H4 (cell line): ENCODE data around the gene APOA4. TPM values are rescaled to one million over a fixed set of nuclear protein-coding genes. Genes with fewer than 3 reads are reported as not detected.

Experiments used
- DNase-seq: peaks from one replicate; pipeline ENCODE4 v3.0.0-alpha.2; 2015; ENCODE audit warnings: low spot score
- total RNA-seq: library from RNA; depleted of rRNA; stranded (reverse); fragments of >200 nt; shearing (Covaris generic); gene quantifications from 2 replicates; pipeline ENCODE4 v1.2.3, GENCODE V29; 2014

The APOA4 gene
- total RNA-seq, 1 experiment from 2014 or later = not detected

- DNase-seq = no peak
Observed at GRCh38 chr11:116830184-116830912, 7.2 kb upstream of the APOA4 start.

- DNase-seq = no peak
Observed at GRCh38 chr11:116829525-116830183, 6.5 kb upstream of the APOA4 start, which contains the start of gene APOC3. APOC3 (plus strand) TSS chr11:116829907; CDS start chr11:116830583, 676 bp downstream.

DNA sequence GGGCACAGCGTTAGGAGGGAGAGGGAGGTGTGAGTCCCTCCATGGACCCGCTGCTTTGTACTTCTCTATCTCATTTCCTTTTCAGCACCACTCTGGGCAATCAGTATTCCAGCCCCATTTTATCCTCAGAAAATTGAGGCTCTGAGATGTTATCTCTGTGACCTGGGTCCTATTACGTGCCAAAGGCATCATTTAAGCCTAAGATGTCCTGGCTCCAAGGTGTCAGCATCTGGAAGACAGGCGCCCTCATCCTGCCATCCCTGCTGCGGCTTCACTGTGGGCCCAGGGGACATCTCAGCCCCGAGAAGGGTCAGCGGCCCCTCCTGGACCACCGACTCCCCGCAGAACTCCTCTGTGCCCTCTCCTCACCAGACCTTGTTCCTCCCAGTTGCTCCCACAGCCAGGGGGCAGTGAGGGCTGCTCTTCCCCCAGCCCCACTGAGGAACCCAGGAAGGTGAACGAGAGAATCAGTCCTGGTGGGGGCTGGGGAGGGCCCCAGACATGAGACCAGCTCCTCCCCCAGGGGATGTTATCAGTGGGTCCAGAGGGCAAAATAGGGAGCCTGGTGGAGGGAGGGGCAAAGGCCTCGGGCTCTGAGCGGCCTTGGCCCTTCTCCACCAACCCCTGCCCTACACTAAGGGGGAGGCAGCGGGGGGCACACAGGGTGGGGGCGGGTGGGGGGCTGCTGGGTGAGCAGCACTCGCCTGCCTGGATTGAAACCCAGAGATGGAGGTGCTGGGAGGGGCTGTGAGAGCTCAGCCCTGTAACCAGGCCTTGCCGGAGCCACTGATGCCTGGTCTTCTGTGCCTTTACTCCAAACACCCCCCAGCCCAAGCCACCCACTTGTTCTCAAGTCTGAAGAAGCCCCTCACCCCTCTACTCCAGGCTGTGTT lies 5.8 kb upstream of the APOA4 start:
- no peak for DNase-seq

- DNase-seq = no peak
Observed at GRCh38 chr11:116827461-116827860, 4.4 kb upstream of the APOA4 start.

DNA sequence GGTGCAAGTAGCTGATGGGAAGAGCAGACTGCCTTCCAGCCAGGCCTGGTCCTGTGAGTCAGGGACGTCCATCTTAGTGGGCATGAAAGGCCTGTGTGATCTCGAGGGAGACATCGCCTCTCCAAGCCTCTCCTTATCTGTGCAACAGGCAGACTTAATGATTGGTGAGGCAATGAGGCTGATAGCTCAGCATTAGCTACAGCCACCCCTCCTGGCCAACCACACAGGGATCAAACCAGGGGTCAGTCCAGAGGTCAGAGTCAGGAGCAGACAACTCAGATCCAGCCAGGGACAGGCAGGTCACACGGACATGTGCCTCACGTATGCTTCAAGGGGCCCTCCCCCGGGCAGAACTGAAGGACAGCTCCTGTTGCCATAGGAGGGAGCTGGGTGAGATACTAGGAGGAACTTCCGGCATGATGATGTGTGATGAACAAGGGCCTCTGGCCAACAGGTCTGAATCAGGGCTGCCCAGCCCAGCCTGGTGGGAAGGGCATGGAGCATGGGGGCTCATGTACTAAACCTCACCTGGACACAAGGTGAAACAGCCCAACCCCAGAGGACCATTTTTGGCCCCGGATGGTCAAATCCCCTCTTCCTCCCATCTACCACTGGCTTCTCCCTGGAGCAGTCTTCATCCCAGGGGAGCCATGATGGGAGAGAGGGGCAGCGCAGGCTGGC lies 3.8 kb upstream of the APOA4 start:
- no peak for DNase-seq

GRCh38 chr11:116825854-116826750 lies 3.0 kb upstream of the APOA4 start:
- no peak for DNase-seq

DNA sequence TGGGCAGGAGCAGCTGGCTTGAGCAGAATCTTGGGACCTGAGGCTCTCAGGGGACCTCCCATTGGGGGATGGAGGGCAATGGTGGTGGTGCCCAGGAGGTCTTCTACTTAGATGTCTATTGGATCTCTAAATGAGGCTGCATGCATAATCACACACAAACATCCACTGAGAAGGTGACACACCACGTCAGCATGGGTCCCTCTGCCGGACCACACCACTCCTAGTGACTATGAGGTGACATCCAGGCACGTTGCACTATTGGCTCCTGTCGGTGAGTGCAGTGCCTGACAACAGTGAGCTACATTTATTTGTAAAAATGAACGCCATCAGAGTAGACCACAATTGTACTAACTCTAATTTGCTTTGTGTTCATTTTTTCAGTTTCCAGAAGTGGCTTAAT lies 2.3 kb upstream of the APOA4 start:
- DNase-seq = no peak

DNA sequence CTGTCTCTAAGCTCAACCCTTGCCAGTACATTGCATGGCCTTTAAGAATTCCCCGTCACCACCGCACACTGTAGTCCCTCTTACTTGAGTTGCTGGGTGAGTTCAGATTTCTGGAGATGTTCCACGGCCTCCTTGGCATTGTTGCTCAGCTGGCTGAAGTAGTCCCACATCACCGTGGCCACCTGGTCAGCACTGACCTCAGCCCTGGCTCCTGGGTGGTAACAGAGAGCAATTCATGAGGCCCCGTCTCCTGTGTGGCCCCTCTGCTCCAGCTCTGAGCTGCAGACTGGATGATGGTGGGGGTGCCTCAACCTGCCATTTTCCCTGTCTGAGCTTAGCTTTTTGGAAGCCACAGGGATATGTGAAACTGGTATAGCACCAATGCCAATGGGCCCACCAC lies 529 bp downstream of the APOA4 start:
- no peak for DNase-seq

GRCh38 chr11:116821050-116821918 lies 1.8 kb downstream of the APOA4 start:
- DNase-seq = no peak

DNA sequence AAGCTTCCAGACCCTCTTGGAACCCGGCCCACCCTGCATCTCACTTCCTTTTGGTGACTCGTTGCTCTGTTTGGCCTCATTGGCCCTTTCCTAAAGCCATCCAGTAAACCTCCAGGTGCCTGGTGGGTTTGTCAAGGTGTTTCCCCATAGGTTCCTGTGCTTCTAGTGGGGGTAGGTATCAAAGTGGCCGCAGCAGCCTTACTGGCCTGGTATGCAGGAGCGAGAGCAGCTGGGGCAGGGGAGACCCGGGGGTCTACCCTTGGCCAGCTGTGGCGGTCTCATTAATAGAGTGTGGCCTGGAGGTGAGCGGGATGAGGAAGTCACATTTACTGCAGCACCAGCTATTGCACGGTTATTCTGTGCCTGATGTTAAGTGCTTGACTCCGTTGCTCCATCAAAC lies 4.1 kb downstream of the APOA4 start:
- DNase-seq = no peak

GRCh38 chr11:116814502-116814901 lies 8.6 kb downstream of the APOA4 start:
- no peak for DNase-seq

DNA sequence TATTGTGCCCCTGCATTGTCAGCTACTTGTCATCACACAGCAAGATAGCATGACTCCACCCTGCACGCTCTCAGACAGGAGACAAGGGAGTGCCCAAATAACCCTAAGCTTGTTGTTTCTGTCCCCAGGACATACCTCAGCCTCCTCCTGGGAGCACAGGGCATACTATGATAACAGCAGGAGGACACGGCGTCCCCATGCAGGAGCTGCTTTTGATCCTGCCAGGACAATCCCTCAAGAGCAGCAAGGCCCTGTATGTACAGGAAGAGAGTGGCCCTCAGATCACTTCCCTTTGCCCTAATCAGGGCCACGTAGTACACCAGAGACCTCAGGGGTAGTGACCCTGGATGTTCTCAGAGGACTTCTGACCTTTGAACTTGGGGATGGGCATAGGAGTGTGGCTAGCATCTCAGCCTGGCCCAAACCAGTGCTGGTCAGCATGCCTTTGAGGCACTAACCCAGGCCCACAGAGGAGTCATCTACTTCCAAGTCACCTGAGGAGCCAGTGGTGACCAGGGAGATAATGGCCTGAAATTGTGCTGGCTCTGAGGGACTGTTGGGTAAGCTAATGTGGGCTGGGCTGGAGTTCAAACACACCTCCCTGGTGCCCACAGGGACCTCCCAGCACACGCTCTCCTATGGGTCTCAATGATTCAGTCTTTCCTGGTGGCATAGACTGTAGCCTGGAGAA lies 9.2 kb downstream of the APOA4 start:
- no peak for DNase-seq

DNA sequence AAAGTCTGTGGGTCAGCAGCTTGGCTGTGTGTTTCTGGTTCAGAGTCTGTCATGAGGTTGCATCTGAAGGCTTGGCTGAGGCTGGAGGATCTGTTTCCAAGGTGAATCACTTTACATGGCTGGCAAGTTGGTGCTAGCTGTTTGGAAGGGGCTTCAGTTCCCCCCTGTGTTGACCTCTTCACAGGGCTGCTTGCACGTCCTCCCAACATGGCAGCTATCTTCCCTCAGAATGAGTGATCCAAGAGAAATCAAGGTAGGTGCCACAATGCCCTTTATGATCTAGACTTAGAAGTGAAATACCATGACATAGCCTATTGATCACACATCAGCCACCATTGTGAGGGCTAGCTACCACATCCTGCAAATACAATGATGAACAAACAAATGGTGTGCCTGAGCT lies 9.9 kb downstream of the APOA4 start:
- DNase-seq = no peak

DNA sequence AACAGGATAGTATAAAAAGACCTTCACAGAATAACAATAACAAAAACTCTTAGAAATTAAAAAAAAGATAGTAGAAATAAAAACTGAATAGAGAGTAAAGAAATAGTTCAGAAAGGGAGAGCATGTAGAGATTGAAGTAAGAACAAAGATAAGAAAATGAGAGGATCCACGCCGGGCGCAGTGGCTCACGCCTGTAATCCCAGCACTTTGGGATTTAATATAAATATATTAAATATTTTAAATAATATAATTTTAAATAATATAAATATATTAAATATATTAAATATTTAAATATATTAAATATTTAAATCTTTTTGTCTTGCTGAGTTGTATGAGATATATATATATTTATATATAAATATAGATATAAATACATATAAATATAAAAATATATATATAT lies 11.0 kb downstream of the APOA4 start:
- no peak for DNase-seq

DNA sequence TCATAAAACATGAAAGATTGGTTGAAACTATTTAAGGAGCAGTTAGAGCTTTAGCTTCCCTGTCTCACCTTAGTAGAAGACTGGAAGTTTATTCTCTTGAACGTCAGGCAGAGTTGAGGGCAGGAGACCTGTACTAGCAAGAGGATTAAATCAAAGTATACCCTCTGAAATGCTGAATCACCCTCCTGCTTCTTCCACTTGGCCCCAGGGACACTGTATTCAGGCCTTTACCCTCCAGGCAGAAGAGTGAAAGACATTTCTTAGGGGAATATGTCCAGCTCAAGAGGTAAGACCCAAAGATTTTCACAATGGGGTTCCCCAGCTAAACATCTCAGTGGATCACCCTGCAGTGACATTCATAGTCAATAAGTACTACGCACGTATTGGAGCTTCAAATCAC lies 11.9 kb downstream of the APOA4 start:
- no peak for DNase-seq

GRCh38 chr11:116808262-116809175 lies 14.6 kb downstream of the APOA4 start:
- DNase-seq = no peak

DNA sequence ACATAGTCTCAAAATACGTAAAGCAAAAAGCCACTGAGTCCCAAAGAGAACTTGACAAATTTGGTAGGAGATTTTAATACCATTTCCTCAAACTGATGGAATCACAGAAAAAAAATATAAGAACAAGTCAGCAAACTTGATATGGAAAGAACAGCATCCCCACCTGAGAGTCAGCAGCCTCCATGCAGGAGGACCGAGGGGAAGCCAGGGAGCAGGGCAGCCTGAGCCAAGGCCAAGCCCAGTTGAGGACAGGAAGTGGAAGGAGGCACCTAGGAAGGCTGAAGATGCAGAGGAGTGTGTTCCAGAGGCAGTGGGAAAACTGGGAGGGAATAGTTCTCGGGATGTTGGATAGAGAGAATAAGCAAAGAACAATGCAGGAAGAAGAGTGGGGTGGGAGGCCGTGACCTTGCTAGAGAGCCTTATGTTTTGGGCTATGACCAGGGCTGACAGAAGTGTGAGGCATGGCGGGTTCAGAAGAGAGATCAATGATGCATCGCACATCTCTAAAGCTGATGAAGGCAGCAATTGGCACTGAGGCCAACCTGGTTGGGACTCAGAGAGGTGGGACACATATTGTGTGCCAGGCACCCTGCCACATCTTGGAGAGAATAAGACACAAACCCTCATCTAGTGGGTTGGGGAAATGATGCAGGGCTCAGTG lies 15.4 kb downstream of the APOA4 start:
- no peak for DNase-seq

DNA sequence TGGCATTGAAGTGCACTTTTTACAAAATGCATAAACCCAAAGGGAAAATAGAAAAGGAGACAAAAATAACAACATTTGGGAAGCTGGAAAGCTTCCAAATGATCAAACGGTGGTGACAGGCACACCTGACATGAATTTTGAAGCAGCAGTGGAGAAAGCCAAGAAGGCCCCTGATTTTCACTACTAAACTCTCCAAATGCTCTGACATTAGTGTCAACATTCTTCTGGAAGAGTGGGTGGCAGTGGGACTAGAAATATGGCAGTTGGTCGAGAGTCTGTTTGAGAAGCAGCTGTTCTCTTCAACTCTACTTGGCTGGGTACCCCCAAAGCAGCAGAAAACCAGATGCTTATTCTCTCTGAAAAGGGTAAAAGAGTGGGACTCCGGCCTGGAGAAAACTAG lies 19.1 kb downstream of the APOA4 start:
- no peak for DNase-seq
